HG03469 (cell line): ENCODE data around the gene GNA15.

ENCODE experiments used
- ATAC-seq: cut with Tn5 transposase; IDR thresholded peaks from one replicate; pipeline ENCODE4 v1.9.1; 2021; ENCODE audit warnings: mild to moderate bottlenecking, moderate library complexity, moderate number of reproducible peaks; ENCODE audit not compliant: unreplicated experiment

GNA15 gene

DNA sequence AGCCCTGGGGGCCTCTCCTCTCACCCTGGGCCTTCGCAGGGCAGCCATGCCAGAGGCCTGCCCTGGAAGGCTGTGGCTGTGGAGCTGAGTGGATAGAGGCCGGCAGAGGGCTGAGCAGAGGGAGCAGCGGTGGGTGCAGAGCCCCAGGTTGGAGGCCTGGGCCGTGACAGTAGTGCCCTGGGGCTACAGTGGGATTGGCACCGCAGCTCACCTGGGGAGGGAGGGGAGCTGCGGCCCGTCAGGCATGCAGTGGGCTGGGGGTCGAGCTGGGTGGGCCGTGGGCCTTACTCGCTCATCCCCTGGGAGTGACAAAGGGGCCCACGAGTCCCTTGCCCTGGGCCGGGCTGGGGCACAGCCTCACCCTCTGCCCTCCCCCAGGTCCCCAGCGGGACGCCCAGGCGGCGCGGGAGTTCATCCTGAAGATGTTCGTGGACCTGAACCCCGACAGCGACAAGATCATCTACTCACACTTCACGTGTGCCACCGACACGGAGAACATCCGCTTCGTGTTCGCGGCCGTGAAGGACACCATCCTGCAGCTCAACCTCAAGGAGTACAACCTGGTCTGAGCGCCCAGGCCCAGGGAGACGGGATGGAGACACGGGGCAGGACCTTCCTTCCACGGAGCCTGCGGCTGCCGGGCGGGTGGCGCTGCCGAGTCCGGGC is 15.1 kb upstream of the GNA15 start:
- no peak for ATAC-seq

DNA sequence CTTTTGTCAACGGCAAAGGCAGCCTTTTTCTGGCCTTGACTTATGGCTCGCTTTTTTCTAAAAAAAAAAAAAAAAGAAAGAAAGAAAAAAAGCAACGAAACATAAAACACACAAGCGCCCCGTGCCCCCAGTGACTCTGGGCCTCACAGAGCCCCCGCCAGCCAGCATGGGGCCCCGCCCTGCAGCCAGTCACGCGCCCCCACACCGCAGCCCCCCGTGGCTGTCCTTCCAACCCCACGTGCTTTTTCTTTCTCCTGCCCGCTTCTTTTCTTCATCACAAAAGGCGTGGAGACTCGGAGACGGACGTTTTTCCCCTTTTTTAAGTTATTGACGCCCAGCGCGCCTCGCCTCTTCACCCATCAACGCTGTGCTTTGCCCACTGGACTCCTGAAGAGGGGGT is 14.4 kb upstream of the GNA15 start:
- no peak for ATAC-seq

DNA sequence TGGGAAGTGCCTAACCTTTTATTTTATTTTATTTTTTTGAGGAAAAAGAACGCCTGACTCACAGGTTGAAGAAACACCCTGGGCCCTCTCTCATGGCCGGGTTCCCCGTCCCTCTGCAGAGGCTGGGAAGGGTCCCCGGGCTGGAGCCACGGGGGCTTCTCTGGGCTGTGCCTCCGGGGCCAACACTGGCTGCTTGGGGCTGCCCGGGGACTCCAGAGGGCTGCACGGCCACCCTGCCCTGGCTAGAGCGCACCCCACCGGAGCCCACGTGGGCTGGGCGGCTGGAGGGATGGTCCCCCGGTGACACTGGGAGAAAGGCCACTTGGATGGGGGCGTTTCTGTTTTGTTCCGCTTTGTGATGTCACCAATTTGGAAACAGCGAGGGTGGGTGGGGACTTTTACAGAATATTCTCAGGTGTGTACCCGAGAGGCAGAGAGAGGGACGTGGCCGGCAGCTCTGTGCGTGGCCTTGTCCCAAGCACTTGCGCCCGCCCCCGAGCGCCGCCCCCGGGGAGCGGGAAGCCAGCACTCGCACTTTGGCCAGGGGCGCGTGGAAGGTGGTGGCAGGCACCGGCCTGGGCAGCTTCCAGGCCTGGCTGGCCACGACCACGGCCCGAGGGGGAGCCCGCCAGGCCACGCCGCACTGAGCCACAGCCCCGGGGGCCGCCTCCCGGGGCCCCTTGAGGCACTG is 13.9 kb upstream of the GNA15 start:
- no peak for ATAC-seq

DNA sequence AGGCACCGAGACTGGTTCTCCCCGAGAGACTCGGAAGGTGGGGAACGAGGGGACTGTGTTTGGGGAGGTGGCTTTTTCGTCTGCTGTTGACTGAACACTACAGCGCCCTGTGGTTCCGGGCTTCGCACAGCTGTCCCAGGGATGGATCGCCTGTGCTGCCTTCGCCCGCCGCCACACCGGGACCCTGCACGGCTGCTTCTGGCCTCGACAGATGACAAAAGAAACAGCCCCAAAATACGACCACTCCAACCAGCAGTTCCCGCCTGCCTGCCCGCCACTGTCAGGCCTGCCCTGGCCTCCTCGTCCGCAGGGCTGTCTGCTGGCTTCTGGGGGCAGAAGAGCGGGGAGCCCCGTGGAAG is 13.3 kb upstream of the GNA15 start:
- no peak for ATAC-seq

DNA sequence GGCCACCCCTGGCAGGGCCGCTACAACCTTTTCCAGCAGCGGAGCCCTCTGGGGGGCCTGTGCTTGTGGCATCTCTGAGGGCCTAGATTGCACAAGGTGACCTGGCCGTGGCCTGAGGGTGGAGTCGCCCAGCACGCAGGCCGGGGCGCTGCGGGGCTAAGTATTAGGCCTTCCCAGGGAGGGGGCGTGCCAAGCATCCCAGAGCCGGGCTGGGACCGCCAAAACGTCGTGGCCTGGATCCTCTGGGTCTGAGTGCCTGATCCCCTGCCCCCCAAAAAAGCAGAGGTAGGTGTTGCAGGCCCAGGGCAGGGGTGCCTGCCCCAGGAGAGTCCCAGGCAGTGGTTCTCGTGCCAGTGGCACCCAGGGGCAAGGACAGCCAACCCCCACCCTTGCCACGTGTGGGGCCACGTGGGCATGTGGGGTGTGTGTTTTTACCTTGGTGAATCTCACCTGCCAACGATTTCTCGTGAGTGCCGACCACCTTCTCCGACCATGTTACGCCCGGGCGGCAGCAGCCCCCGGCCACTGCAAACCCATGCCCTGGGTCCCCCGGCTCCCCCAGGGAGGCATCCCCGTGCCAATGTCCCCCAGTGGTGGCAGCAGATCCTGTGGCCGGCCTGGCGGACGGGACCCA is 12.6 kb upstream of the GNA15 start:
- ATAC-seq: no peak

DNA sequence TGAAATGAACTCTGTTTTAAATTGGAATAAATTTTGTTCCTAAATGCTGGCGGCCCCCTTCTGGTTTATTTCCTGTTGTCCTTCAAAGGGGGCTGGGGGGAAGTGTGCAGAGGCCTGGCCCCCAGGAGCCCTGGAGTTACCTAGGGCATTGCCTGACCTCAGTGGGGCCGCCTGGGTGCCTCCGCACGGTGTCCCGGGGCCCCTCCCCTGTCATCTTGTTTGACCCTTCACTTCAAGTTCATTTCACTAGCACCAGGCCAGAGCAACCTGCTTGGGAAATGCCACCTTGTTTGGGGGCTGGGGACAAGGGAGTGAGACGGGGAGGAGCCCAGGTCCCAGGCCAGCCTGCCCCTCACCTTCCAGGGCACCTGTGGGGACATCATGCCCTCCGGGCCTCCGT is 11.9 kb upstream of the GNA15 start:
- no peak for ATAC-seq

DNA sequence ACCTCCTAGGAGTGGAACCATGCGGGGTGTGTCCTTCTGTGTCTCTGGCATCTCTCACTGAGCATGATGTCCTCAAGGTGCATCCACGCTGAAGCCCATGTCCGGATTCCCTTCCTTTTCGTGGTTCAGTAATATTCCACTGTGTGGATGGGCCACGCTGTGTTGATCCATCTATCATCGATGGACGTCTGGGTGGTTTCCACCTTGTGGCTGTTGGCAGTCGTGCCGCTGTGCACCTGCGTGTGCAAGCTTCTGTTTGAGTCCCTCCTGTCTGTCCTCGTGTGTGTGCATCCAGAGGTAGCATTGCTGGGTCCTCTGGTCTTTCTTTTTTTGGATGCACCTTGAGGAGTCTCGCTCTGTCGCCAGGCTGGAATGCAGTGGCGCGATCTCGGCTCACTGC is 11.2 kb upstream of the GNA15 start:
- ATAC-seq: no peak

DNA sequence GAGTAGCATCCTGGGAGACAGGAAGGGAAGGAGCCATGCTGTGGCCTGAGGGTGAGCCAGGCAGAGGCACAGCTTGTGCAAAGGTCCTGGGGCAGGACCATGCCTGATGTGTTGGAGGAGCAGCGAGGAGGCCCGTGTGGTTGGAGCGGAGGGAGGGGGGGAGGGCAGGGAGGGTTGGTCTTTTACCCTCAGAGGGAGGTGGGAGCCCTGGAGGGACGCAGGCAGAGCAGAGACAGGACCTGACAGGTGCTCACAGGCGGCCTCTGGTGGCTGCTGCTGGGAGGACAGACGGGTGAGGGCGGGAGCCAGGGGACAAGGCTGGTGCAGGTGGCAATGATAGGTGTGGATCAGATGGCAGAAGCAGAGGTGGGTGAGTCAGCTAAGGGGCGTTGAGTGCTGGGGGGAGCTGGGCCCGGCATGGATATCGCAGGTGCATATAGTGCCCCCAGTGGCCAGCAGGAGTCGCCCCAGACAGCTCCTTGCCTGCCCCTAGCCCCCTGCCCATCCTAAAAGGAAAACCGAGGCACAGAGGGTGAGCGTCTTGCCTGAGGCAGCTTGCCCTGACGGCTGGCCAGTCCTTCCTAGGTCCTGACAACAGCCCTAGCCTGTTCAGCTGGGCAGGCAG is 9.8 kb upstream of the GNA15 start:
- no peak for ATAC-seq

DNA sequence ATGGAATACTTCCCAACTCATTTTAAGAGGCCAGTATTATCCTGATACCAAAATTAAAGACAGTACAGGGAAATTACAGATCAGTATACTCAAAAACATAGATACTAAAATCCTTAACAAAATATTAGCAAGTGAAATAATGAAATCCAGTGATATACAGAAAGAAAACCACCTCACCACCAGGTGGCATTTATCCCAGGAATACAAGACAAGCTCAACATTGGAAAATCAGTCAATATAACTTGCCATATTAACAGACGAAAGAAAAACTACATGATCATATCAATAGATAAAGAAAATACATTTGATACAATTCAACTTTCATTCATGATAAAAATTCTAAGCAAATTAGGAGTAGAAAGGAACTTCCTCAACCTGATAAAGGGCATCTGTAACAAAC is 6.7 kb upstream of the GNA15 start:
- ATAC-seq: no peak

DNA sequence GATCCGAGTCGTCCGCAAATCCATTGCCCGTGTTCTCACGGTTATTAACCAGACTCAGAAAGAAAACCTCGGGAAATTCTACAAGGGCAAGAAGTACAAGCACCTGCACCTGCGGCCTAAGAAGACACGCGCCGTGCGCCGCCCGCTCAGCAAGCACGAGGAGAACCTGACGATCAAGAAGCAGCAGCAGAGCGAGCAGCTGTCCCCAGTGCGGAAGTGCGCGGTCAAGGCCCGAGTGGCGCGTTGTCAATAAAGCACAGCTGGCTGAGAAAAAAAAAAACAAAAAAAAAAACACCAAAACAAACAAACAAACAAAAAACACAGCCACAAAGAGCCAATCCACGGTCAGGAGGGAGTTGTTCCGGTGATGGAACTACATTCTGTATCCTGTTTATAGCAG is 4.7 kb upstream of the GNA15 start:
- ATAC-seq: no peak

DNA sequence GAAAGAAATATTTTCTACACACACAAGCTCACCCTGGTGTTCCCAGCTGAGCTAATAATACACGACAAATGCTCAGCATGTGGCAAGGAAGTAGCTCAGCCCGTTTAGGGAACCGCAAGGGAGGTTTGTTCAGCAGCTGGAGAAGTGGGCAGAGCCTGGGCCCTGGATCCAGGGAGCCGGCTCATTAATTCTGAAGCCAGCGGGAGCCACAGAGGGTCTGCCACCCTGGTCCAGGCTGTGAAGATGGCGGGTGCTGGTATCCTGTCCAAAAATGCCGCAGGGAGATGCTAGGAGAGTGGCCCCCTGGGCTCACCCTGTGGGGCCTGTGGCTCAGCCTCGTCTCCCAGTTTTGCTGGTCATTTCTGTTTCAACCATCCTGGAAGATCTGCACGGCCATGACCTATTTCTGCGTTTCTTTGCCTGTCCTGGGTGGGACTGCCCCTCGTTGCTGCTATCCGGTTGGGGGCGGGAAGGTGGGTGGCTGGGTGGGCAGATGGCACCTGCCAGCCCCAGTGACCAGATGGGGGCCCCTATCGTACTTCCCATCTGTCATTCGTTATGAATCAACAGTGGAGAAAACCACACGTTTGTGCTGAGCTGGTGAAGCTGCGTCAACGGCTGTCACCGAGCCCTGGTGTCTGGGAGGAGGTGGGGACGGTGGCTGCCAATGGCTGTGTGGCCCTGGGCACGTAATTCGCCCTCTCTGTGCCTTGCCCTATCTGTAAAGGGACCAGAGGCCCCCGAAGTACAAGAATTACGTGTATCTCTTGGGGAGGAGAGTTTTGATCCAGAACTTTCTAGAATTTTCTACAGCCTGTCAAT is 2.7 kb upstream of the GNA15 start:
- ATAC-seq: no peak

DNA sequence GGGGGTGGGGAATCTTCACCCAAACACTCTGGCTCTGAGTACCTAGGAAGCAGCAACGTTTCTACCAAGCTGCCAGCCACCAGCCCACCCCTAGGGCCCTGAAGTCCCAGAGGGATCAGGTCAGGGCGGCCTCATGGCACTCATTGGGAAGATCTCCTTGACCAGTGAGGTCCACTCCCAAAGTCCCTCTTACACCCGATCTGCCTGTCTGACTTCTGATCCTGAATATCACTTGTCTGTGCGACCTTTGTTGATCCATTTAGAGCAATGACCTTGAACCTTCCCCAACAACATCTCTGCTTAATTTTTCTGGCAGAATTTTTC is 2.1 kb upstream of the GNA15 start:
- no peak for ATAC-seq

DNA sequence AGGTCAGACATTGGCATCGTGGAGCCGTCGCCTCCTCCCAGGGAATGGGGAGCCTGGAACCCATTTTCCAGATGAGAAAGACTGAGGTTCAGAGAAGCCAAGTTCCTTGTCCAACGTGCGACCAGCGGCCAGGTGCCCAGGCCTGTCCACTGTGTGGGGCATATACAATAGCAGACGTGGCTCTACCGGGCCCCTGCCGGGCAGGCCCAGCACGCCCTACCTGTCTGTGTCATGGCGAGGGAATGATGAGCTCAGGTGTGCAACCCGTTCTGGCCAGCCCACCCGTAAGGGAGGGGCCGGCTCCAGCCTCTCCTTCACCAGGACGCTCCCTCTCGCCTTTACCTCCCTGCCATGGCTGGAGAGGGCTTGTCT is 837 bp downstream of the GNA15 start:
- no peak for ATAC-seq

DNA sequence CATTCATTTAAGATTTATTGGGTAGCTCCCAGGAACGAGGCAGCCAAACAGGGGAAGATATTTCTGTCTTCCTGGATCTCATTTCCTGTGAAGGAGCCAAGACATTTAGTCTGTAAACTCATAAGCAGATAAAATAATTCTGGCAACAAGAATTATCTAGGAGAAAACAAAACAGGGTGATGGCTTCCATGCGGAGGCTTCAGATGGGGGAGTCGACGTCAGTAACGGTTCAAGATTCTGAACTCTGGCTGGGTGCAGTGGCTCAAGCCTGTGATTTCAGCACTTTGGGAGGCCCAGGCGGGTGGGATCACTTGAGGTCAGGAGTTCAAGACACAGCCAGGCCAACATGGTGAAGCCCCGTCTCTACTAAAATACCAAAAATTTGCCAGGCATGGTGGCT is 1.3 kb downstream of the GNA15 start:
- no peak for ATAC-seq

DNA sequence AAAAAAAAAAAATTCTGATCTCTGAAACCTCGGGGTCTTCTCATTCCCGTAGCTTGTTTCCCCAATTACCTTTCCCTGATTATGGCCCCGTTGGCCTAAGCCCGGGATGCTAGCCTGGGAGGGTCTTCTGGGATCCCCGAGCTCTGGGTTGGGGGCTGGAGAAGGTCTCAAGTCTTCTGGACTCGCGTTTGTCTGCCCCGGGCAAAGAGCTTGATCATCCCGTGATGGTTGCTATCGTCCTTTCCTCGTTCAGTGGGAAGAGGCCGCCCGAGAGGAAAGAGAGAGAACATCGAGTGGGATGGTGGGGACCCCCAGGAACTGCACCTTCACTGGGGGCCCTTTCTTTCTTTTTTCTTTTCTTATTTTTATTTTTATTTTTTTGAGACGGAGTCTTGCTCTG is 2.4 kb downstream of the GNA15 start:
- no peak for ATAC-seq

DNA sequence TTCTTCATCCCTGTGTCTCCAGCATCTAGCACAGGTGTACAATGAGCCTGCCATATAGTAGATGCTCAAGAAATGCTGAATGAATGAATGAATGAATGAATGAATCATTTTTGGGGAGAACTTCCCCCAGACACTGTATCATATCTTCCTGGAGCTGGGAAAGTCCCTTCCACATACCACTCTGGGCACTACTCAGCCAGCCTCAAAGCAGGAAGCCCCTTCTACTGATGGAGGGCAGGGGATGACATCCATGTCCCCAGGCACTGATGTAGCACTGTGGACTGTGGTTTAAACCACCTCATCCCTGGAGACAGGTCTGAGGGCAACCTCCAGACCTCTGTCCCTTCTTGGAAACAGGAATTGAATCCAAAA is 4.8 kb downstream of the GNA15 start:
- no peak for ATAC-seq

DNA sequence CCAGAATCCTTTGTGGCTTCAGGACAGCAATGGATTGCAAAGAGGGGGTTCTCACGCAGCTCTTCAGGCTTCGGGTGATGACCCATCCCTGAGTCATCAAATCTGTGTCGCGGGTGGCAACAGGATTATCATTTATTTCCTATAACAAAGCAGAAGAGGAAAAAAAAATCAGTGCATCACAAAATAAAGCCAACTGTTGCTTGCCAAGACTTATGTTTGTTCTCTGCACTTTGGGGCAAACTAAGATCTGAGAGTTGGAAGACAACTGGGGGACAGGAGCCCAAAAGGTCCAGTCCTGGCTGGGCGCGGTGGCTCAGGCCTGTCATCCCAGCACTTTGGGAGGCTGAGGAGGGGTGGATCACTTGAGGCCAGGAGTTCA is 6.4 kb downstream of the GNA15 start:
- ATAC-seq: no peak

DNA sequence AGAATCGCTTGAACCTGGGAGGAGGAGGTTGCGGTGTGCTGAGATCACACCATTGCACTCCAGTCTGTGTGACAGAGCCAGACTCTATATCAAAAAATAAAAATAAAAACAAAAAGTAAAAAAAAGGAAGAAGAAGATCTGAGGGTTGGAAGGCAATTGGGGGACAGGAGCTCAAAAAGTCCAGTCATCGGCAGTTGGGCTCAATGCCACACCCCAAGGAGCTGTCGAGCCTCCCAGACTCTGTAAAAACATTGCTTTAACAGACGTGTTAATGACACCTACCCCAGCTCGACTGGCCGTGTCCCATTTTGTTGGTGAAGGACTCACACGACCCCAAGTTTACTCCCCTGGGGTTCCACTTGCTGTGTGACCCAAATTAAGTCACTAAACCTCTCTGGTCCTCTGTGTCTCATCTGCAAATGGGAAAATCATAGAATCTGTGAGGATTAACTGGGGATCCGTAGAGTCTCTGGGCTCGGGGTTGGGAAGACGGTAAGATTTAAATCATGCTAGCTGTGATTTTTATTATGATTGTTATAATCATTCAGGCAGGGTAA is 7.0 kb downstream of the GNA15 start:
- no peak for ATAC-seq

DNA sequence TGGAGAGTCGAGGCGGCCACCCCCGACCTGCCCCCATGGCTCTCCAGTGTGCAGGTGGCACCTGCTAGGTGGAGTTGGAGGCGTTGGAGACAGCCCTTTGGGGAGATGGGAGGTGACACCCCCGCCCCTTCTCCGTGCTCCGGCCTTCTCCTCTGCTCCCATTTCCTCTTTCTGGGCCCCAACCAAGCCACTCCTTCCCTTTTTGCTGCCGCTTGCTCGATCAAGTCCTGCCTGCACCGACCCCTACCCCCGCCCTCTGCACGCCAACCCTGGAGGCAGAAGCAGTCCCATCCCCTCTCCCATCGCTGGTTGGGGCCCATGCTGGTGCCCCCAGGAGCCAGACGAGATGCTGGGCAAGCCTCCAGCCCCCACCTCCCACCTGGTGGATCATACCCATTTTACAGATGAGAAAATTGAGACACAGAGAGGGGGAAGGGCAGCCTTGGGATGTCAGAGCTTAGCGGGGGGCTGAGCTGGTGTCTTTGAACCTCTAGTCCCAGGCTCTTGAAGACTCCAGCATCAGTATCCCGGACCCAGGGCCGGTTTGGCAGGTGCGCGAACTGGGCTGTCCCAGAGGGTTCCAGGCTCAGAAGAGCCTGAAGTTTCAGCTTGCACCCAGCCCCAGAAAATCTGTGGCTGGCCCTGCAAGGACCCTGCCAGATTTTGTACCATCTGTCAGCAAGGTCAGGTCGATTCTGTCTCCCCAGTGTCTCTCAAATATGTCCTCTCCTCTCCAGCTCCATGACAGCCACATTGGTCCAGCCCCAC is 10.3 kb downstream of the GNA15 start:
- no peak for ATAC-seq

DNA sequence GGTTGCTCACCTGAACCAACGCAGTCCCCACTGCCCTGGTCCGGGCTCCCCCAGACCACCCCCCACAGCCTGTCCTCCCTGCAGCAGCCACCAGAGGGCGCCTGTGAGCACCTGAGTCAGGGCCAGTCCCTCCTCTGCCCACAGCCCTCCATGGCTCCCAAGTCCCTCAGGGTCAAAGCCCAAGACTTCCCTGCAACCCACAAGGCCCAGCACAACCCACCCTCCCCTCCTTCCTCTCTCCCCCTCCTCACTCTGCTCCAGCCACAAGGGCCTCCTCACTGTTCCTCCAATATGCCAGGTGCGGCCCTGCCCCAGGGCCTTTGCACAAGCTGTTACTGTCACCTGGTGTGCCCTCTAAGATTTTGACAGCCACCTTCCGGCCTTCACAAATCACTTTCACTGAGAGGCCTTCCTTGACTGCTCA is 10.9 kb downstream of the GNA15 start:
- no peak for ATAC-seq
